Measurements from ENCODE around the gene RNF126. TPM values are rescaled to one million over a fixed set of nuclear protein-coding genes. Genes with fewer than 3 reads are reported as not detected.

The RNF126 gene
- total and polyA plus RNA-seq, 2 of the 4 experiments (the other 2 are of a cell fraction) = 7.0 to 27.4 TPM

GRCh38 chr19:609004-609346, 54.0 kb downstream of the RNF126 start:
- Histone ChIP-seq H3K9ac (ENCODE audit: low read depth, low read length) (no peak overlapping the region), H3K36me3 (ENCODE audit: control insufficient read depth, insufficient read depth, low read length) (no peaks in the 10 kb centered on the region), H2AK9ac (replicated peaks; ENCODE audit: low read depth, low read length, poor library complexity) (no peak overlapping the region), H4K8ac (ENCODE audit: low read depth in 2 of 2, low read length in 2 of 2) (no peak overlapping the region), H2BK20ac (ENCODE audit: low read depth, low read length) (no peak overlapping the region), H2BK120ac (ENCODE audit: low read depth, low read length) (no peak overlapping the region), H4K5ac (ENCODE audit: low read depth, low read length) (no peak overlapping the region), H4K20me1 (ENCODE audit: insufficient read depth, low read length) (peaks cover 12% of the 10 kb centered on the region), H3K23ac (ENCODE audit: low read depth, low read length) (no peak overlapping the region), H3K4ac (ENCODE audit: low read depth, low read length) (no peak overlapping the region), H3K14ac (replicated peaks; ENCODE audit: low read depth, low read length) (no peak overlapping the region), H3K9me1 (ENCODE audit: insufficient read depth, low read length) (peaks cover 7% of the 10 kb centered on the region), H3K56ac (ENCODE audit: extremely low read depth, insufficient read depth, low read length) (no peak overlapping the region), H3K79me1 (ENCODE audit: low read depth in 1 of 2, low read length in 2 of 2) (no peaks in the 10 kb centered on the region), H3K9me3 (ENCODE audit: control insufficient read depth, insufficient read depth, low read length) (no peaks in the 10 kb centered on the region), H2BK15ac (ENCODE audit: low read depth, low read length) (no peak overlapping the region), H4K91ac (ENCODE audit: insufficient read depth, low read depth, low read length) (no peak overlapping the region), H2AK5ac (ENCODE audit: low read depth, low read length) (no peak overlapping the region), H3K18ac (ENCODE audit: low read depth, low read length) (no peak overlapping the region), H2BK5ac (ENCODE audit: low read depth, low read length, poor library complexity, severe bottlenecking) (no peak overlapping the region), H3K4me1 (ENCODE audit: control insufficient read depth, insufficient read depth, low read length) (peaks cover 10% of the 10 kb centered on the region), H3K4me2 (ENCODE audit: low read depth, low read length) (no peak overlapping the region), H2AFZ (replicated peaks; ENCODE audit: low read length, poor library complexity) (no peak overlapping the region), H3K27ac (ENCODE audit: insufficient read depth, low read length) (no peak overlapping the region), H3K4me3 (ENCODE audit: insufficient read depth, low read depth, low read length) (no peak overlapping the region), H3K27me3 (ENCODE audit: control insufficient read depth, insufficient read depth, low read length) (no peaks in the 10 kb centered on the region; the same call in 1 of the 2 replicates)
- DNase-seq (no peak), ATAC-seq (ENCODE audit: low read depth) (no peak)
- WGBS, 2 experiments (ENCODE audit: extremely low coverage in 2 of 2, insufficient read length in 1 of 2) = 45% methylated on average over 4 of the region's 22 CpGs; no CpG with 5 or more reads in 1 of the 2 experiments
- intact Hi-C loops (cut with micrococcal nuclease) = no loop called here
- TF ChIP-seq RCOR1 (IDR thresholded peaks at IDR 0.05; ENCODE audit: insufficient replicate concordance, low read length) (no peak), CHD1 (IDR thresholded peaks at IDR 0.05; ENCODE audit: low read depth, low read length) (no peak), NFE2L2 (IDR thresholded peaks at IDR 0.05; ENCODE audit: low read depth, low read length) (no peak), BHLHE40 (IDR thresholded peaks at IDR 0.05; ENCODE audit: low read depth, low read length) (no peak), FOS (IDR thresholded peaks at IDR 0.05; ENCODE audit: low read depth, low read length) (no peak), CTCF (conservative IDR thresholded peaks at IDR 0.05; ENCODE audit: low read depth, low read length) (no peak), MXI1 (IDR thresholded peaks at IDR 0.05; ENCODE audit: borderline replicate concordance, low read depth, low read length) (no peak), POLR2A (IDR thresholded peaks at IDR 0.05; ENCODE audit: low read depth, low read length) (no peak), MAZ (IDR thresholded peaks at IDR 0.05; ENCODE audit: borderline replicate concordance, low read depth, low read length) (no peak), RAD21 (IDR thresholded peaks at IDR 0.05; ENCODE audit: low read length) (no peak), CEBPB (IDR thresholded peaks at IDR 0.05; ENCODE audit: low read depth, low read length) (no peak), RFX5 (IDR thresholded peaks at IDR 0.05; ENCODE audit: low read depth, low read length) (no peak), MAFK (IDR thresholded peaks at IDR 0.05; ENCODE audit: low read depth, low read length) (no peak), SMC3 (IDR thresholded peaks at IDR 0.05; ENCODE audit: low read depth, low read length) (no peak)
- TF ChIP-seq, protein P1, sequence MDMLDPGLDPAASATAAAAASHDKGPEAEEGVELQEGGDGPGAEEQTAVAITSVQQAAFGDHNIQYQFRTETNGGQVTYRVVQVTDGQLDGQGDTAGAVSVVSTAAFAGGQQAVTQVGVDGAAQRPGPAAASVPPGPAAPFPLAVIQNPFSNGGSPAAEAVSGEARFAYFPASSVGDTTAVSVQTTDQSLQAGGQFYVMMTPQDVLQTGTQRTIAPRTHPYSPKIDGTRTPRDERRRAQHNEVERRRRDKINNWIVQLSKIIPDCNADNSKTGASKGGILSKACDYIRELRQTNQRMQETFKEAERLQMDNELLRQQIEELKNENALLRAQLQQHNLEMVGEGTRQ (IDR thresholded peaks at IDR 0.05; ENCODE audit: low read depth, low read length) = no peak
- TF ChIP-seq, protein P2, sequence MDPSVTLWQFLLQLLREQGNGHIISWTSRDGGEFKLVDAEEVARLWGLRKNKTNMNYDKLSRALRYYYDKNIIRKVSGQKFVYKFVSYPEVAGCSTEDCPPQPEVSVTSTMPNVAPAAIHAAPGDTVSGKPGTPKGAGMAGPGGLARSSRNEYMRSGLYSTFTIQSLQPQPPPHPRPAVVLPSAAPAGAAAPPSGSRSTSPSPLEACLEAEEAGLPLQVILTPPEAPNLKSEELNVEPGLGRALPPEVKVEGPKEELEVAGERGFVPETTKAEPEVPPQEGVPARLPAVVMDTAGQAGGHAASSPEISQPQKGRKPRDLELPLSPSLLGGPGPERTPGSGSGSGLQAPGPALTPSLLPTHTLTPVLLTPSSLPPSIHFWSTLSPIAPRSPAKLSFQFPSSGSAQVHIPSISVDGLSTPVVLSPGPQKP (IDR thresholded peaks at IDR 0.05; ENCODE audit: borderline replicate concordance, low read depth, low read length) = no peak
- no TSS peak for BruUV-seq (replicated peaks)
- POLR2A ChIA-PET (ENCODE audit: unreplicated experiment) = no interaction called here
- in situ Hi-C loops (cut with MboI; ENCODE audit: low sequenced_read_pairs) = no loop called here
- CTCF ChIA-PET = no interaction called here
- dilution Hi-C loops (cut with HindIII; ENCODE audit: low sequenced_read_pairs, unreplicated experiment) = no loop called here
